ENCODE measurements around the gene TTC6.

Gene TTC6

DNA sequence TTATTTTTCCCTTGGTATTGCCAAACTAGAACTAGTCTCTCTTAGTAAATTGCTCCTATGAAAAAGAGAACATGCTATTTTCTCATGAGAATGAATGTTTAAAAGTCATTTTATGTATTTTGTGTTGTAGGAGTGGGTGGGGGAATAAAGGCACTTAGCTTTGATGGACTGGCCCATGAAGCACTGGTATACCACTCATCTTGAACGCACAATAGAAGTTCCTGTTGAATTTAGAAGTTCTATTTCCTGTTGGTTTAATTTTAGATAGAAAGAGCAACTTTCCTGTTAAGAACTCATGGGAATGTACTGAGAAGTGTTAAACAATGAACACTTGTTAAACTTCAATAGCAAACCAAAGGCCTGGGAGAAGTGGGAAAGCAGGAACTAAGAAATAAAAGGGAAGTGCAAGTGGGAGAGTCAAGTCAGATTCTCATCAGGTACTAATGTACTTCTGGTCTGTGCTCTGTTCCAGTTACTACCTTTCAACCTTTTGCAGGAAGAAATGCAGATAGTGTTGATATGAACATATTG is 23.1 kb downstream of the TTC6 start:
- DNase-seq (ENCODE audit: extremely low read depth in 1 of 2, low read depth in 1 of 2) = no peak

DNA sequence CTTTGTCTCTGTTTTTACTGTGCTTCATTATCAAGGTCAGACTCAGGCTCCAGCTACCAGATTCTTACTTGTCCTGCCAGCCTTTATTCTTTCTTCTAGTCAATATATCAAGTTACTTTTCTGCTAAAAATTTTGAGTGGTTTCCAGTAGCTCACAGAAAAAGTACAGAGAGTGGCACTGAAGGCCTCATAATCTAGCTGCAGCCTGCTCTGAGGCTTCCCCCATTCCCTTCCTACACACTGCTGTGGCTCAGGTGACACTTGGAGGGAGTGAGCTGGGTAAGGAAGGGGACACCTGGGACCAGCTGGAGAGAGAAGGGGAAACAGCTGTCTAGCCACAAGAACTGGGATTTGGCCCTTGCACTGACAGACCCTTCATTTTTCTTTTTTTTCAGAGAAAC is 25.4 kb downstream of the TTC6 start:
- DNase-seq (ENCODE audit: extremely low read depth in 1 of 2, low read depth in 1 of 2) = no peak

DNA sequence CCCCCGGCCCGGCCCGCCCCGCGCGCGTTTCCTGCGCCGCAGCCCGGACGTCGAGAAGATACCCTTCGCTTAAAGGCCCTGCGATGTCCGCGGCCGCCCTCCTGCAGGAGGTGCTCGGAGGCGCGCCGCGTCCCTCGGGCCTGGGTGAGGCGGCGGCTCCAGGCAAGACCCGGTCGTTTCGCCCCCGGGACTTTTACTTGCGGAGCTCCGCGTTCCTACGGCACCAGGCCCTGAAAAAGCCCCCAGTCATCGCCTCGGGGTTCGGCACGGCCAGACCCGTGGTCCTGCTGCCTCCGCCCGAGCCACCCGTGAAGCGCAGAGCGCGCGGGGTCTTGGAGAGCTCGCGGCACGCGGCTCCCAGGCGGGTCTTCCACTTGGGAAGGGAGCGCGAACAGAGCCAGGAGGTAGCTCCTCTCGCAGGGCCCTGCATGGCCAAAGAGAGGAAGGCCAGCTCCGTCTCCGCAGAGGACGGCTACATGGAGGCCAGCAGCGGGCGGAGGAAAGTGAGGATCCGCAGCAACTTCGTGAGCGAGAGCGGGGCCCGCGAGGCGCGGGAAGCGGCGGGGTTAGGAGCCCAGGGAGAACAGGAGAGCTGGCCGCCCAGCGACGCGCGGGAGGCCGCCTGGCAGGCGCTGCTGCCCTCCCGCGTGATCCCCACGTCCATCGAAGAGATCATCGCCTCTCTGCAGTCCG is 26.9 kb downstream of the TTC6 start:
- DNase-seq (ENCODE audit: extremely low read depth in 1 of 2, low read depth in 1 of 2) = no peak

DNA sequence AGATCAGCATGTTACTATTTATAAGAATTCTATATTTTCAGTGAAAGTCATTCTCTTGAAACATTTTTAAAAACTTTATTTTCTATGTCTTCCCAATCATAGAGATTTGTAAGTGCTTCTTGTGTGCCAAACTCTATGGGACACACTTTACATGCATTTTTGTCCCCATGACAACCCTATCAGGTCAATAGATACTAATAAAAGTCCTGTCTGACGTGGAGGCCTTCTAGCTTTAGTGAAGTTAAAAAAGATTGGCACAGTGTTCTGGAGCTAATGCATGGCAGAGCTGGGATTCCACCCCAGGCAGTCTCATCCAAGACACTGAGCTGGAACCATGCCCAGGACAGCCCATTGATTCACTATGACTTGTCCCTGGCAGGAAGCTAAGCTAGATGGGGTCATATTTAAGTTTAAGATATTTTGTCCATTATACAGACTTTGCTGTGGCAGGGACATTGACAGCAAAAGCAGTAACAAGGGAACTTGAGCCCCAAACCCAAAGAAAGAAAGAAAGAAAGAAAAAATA is 28.1 kb downstream of the TTC6 start:
- DNase-seq (ENCODE audit: extremely low read depth in 1 of 2, low read depth in 1 of 2) = no peak

DNA sequence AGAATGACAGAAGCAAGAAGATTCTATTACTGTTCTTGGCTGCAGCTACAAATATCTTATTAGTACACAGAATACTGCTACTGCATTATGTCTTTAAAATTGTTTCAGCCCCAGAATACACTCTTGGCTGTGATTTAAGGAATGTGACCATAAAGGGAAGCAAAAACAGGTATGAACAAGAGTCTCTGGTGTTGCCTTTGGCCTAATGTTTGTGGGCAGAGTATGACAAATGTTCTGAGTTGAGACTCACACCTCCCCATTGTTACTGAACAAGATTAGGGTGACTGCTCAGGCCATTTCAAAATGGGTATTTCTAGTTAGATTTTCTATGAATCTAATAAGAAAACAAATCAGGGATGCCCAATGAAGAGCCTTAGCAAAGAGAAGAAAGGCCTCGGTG is 28.5 kb downstream of the TTC6 start:
- no peak for DNase-seq (ENCODE audit: extremely low read depth in 1 of 2, low read depth in 1 of 2)

DNA sequence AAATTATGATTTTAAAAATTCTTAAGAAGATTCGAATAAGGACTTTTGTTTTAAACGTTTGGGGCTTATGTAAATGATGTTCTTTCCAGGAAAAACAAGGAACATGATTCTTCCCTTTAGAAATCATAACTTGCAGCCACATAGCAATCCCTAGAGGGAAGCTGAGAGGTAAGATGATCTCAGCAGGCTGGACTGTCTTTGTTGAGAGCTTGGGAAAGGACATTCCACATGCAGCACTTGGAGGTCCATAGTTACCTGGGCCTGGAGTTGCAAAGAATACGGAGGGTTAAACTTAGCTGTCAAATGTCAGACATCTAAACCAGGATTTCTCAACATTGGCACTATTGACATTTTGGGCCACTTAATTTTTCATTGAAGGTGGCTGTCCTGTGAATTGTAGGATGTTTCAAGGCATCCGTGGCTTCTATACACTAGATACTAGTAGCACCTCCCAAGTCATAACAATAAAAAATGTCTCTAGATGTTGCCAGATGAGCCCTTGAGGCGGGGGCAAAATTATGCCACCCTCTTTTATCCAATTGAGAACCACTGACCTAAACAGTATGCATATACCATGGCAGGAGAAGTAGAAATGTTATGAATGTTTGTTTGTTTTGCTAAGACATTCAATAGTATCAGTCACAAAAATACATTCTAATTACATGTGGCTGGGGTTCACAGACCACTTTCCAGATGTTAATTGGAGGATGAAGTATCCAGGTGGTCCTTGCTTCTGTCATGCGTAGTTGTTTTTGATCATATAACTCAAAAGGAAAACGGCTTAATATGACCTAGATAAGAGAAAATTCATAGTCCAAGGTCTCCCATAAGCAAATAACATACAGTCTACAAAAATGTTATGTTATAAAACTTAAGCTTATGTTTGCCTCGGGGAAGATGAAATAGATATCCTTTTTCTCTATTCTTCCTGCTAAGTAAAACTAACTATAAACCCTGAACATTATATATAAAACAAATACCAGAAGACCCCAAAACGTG is 30.5 kb downstream of the TTC6 start:
- no peak for DNase-seq (ENCODE audit: extremely low read depth in 1 of 2, low read depth in 1 of 2)

DNA sequence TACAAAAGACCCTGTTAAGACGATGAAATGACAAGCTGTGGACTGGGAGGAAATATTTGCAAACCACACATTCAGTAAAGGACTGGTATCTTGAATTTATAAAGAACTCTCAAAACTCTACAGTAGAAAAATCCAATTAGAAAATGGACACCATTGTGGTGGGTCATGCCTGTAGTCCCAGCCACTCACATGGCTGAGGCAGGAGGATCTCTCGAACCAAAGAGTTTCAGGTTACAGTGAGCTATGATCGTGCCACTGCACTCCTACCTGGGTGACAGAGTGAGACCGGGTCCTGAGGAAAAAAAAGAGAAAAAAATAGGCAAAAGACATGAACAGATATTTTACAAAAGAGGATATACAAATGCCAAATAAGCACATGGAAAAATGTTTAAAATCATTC is 41.9 kb downstream of the TTC6 start:
- DNase-seq (ENCODE audit: extremely low read depth in 1 of 2, low read depth in 1 of 2) = no peak

DNA sequence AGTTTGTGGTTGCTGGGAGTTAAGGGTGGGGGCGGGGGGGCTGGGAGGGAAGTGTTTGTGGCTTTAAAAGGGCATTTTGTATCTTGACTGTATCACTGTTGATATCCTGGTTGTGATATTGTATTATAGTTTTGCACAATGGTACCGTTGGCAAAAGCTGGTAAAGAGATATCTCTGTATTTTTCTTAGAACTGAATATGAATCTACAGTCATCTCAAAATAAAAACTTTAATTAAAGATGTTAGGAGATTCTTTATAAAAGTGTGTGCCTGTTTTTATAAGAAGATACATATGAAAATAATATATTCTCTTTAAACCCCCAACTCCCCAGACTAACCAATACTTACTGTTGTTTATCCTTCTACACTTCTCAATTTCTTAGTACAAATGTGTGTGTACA is 43.2 kb downstream of the TTC6 start:
- no peak for DNase-seq (ENCODE audit: extremely low read depth in 1 of 2, low read depth in 1 of 2)

DNA sequence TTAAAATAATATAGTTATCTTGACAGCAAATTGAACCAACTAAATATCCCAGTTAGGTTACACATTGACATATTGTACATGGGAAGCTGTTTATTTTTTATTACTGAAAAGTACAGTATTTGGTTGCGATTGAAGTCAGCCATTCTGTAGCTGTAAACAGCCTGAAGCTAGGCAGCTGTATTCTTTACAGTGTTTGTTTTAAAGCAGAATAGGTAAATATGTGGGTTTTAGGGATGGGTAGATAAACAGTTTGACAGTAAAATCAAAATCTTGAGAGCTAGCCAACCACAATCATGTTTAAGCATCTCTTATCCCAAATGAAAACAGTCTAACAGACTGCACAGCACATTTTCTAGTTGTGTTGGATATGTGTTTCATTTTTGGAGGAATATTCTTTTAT is 45.7 kb downstream of the TTC6 start:
- no peak for DNase-seq (ENCODE audit: extremely low read depth in 1 of 2, low read depth in 1 of 2)

DNA sequence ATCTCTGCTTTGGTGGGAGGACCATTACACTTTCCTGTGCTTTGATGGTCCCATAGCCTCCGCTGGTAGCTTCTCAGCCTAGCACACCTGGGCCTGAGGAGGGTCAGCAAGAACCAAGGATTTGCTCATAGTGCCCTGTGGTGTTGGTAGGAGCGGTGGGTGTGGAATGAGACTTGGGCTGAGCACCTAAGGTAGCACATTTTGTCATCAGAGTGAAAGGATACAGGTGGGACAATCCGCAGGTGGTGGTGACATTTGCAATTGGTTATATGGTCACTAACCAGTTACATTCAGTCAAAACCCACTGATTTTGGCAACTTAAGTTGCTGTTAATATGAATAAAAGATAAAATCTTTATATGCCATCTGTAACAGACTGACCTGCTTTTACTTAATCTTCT is 46.7 kb downstream of the TTC6 start:
- no peak for DNase-seq (ENCODE audit: extremely low read depth in 1 of 2, low read depth in 1 of 2)

DNA sequence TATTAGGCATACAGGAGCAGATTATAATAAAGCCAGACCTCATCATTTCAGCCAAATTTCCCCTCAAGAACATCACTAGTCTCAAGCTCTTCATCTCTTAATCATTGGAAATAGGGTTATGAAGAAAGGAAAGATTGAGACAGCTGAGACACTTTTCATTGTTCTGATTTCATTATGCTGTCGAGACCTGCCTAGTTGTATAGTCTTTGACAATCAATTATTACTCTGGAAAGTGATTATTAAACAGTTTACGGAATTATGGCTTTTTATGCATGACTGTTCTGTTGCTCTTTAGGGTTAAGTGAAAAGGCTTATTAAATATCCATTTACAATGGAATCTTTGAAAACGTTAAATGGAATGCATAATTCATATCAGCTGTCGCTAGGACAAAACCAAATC is 48.3 kb downstream of the TTC6 start:
- no peak for DNase-seq (ENCODE audit: extremely low read depth in 1 of 2, low read depth in 1 of 2)

All from activated CD8-positive, alpha-beta memory T cell treated with anti-CD3 and anti-CD28 coated beads for 1 hour (primary cell).